ENCODE results near the gene CAMK4.
"Not testable (repeated sequence)": the region's sequence is repeated elsewhere in the genome, so short reads cannot be mapped to it uniquely, and the experiment has no call there.

The CAMK4 gene

DNA sequence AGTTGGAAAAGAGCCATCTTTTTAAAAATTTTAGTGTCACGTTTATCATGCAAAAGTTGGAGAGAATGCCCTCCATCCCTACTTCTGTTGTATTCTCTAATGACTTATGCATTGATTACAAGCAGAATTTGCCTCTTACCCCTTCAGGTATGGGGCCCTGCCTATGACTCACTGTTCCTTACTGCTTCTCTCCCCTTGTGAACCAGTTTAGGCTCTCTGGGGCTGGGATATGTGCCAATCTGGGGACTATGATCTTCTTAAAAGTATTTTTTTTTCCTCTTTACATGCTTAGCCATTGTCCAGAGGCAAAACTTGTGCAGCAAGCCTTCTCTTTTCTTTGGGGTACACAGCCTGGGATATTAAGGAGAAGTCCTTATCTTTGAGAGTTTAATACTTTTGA lies 37.4 kb downstream of the CAMK4 start:
- no peak for DNase-seq

DNA sequence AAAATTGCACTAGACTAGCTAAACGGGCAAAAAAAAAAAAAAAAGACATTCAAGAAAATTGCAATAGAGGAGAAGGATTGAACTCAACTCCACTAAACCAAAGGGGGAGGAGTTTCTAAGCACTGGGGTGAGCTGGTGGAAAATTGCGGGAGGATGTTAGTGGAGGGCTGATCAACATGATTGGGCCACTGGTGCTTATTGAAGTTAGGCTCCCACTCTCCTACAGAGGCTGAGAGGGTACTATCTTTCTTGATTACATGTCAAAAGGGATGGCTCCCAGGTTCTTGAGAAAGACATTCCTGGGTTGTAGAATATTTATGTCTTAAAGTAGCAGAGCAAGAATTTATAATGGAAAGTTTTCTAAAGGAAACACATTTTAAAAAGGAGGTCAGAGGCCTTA lies 38.0 kb downstream of the CAMK4 start:
- DNase-seq, result no peak

DNA sequence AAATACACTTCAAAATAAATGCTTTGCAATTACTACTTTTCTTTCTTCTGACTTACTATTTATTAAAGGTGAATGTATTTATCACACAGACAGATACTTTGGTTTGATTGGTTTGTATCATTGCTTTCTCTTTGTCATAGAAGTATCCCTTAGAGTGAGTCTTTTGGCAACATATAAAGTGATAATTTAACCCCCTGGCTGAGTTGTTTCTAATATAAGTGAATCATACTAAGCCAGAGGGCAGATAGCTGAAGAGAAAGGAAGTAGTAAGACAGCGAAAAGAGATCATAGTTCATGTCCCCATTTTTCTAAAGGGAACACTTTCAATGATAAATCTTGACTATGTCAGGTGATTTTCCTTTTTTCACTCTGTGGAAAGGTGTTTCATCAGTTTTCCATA lies 38.6 kb downstream of the CAMK4 start:
- no peak for DNase-seq

DNA sequence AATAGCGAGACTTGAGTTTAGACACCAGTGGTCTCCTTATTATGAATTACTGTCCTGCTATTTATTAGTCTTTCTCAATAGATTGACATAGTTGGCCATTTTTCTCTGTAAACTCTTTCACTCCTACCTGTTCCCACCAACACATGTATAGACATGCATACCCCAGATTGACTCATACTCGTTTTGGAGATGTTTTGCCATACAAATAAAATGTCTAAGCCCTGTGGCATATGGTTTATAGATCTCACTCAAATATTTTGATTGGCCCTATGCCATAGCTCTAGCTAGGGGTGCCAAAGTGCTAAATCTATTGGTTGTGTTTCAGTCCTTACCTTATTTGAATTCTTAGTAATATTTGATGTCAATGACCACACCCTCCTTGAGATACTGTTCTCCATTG lies 42.3 kb downstream of the CAMK4 start:
- DNase-seq, result no peak

DNA sequence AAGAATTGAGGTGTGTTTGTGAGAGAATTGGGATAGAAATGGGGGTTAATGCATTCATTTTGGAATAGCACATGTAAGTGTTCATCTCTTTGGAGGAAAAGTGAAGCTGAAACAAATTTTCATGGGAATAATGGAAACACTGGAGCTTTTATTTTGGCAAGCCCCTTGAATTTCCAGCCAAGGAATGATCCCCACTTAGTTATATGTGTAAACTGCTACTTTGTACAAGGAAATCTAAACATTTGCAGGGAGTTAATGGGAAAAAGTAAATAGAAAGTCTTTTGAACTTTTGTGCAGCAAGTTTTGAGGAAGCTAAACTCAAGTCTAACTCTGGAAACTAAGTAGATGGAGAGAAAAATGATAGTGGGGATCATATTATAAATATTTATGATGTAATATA lies 44.1 kb downstream of the CAMK4 start:
- DNase-seq, result no peak

DNA sequence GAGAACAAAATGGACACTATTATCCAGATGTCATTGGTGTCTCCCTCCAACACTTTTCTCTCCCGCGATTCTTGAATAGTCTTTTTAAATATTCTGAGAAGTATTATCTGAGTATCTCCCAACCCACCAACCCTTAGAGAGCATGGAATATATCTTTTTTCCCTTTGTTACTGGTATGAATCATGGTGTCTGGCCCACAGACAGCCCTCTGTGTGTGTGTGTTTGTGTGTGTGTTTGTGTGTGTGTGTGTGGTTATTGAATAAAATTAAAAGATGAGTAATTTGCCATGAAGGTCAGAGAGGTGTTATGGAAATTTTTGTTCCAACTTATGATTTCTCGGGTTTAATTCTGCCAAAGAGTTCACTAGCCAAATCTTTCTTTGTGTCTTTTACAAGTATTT lies 47.7 kb downstream of the CAMK4 start:
- DNase-seq, result no peak

DNA sequence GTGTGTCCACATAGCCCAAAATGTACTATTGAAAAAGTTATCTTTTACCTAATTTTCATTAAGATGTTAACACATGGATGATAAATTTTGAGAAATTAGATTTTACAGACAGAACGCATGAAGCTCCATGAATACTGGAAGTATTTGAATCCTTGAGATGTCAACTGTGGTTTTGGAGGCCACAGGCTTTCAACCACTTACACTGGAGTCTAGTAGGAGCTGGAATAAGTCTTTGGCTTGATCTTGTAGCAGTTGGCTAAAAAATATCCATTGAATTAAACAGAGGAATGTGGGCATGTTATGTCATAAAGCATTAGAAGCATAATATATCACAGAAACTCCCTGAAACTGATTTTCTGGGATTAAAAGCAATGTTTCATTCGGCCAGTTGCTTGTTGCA lies 52.9 kb downstream of the CAMK4 start:
- DNase-seq, result no peak

DNA sequence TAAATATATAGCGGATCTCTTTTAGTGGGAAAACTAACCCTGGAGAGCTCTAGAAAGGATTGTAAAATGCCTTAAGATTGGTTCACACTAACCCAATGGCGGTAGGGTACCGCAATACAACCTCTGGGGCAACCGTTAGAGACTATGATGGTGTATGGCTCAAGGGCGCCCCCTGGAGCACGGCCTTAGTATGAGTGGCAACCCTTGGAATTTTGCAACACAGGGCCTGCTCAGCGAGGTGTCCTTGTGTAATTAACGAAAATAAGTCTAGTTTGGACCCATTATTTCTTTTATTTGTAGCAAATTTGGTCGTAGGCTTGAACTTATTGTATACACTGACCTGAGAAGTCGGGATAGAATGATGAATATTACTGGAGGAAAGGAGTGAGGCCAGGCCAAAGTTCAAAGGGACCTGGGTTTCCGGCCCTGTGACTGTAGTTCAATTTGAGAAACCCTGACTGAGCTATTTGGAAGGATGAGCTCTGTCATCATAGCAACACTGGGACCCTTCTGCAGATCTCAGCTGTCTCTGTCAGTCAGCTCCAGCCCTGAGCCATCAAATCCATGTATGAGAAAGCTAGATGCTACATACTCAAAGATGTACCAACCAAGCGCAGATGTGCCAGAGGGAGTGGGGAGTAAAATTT lies 54.8 kb downstream of the CAMK4 start:
- peak; percentile 45 for DNase-seq

DNA sequence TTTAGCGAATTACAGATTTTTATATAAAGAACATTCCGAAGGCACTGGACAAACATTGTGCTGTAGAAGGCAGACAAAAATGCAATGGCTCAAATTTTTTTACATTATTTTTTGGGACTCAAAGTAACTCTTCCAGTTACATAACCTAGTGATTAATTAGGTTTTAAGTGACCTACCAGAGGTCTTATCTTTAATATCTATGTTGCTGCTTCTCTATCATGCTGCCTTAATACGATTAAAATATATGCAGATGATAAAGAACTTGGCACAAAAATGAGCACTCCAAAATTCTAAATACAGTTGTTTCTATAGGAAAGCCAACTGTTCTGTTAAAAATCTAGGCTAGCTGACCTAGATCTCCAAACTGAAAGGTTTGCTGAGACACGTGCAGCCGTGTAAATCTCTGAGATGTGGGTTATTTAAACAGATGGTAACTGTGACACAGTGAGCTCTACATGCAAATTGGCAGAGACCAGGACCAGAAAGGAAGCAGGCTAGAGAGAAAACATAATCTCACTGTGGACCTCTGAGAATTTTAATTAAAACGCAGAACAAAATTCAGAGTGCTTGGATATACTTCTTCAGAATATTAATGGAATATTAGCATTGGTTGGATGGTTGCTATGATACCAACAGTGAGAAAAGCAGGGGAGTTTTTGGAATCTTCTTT lies 56.2 kb downstream of the CAMK4 start:
- no peak for DNase-seq

DNA sequence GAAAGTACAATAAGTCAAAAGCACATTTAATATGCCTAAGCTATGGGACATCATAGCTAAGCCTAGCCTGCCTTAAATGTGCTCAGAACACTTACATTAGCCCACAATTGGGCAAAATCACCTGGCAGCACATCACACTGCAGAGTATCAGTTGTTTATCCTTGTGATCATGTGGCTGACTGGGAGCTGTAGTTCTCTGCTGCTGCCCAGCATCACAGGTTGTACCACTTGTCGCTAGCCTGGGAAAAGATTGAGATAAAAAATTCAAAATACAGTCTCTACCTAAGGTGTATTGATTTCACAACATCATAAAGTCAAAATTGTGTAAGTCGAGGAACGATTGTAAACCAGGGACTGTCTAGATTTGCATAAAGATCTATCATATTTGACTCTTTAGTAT lies 58.6 kb downstream of the CAMK4 start:
- DNase-seq, result no peak

DNA sequence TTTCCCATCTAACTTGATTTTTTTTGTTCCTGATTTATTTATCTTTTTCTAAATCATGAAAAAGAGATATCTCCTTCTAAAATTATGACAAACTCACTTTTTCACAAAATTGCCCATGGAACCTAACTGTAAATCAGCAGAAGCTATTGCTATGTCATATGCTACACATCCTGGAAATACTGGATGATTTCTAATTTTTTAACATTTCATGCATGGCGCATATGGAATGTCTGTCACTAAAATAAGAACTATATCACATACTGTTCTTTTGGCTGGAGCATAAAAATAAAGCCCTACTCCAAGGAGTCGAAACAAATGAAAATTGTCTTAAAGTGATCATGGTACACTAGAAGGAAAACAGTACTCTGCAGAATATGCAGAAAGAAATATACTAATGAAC lies 60.6 kb downstream of the CAMK4 start:
- DNase-seq, result no peak

DNA sequence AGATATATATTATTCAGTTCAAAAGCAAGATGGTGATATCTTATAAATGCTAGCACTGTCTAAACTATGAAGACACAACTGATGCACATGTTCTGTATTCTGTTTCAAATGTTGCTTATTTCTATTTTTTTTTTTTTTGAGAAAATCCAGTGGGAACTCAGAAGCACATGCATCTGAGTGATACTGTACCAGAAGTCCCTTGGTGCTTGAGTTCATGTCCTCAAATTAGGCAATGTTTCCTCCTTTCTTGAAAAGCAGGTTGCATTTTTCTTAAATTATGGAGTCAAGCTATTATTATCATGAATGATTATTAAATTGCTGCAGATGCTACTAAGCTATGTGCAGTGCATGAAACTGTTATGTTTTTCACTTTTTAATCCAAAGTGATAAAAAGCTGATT lies 70.4 kb downstream of the CAMK4 start:
- DNase-seq, result no peak

DNA sequence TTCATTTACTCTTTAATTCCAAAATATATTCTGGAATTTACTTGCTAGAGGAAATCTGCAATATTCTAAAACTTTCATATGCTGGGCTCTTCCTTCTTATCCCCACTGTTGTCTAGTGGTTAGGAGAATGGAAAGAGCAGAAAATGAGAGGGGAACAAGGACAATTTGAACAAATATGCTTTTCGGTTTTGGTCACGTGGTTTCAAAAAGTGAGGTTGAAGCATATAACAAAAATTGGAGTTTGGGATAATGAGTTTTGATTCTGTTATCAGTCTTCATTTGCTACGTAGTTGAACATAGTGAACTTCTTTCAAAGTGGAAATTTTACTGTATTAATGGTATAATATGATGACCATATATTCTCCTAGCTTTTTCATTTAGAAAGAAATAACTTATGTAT lies 71.5 kb downstream of the CAMK4 start:
- DNase-seq, result no peak

DNA sequence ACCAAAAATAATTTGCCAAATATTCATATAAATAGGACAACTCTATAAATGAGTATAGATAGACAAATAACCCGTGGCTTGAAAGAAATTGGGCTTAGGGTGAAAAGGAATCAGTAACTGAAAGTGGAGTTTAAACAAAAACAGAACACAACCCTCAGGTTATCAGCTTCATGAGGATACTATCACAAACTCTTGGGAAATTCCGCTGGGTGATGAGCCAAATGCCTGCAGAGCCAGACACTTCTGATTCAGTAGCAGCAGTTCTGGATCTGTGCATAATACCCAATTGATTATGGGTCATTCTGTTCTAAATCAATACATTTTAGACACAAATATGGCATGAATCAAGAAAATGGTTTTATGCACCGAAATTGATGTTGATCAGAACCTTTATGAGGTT lies 72.4 kb downstream of the CAMK4 start:
- DNase-seq, result no peak

DNA sequence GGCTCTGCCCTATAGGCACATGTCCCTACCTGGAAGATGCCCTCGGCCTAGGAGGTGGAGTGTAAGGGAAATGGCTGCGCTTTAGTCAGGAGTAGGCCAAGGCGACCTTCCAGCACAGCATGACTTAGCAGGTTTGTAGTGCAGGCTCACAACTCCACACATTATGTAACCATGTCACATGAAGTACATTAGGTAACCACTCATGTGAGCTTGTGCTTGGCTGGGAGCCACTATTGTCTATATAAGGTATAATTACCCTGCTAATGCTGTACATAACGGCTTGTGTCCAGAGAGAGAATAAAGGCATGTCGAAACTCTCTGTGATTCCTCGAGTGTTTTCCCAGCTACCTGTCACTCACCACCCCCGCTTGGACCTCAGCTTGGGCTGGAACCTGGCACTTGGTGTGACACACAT lies 74.9 kb downstream of the CAMK4 start:
- DNase-seq, result no peak

DNA sequence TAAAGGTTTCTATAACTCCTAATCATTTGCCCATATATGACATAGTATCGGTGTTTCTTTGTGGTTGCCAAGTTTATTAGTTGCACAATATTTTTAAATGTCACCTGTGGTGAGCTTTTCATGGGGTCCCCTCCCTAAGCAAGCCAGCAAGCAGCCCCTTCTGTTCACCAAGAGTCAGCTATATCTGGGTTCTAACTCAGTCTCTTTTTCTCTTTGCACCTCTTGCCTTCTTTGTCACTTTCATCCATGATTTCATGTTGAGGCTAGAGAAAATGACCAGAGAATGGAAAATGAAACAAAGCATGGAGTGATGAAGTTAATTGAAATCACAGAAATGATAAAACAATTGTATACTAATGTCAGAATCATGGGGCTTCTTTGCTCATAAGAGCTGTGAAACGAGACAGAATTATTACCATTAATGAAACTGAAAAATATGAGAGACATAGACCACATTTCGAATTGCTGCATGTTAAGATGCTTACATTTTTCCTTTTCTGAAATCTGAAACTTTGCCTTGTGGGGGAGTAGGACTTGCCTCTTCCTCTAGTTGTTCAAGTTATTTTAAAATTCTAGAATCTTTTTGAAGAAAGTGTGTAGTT lies 75.7 kb downstream of the CAMK4 start:
- no peak for DNase-seq

DNA sequence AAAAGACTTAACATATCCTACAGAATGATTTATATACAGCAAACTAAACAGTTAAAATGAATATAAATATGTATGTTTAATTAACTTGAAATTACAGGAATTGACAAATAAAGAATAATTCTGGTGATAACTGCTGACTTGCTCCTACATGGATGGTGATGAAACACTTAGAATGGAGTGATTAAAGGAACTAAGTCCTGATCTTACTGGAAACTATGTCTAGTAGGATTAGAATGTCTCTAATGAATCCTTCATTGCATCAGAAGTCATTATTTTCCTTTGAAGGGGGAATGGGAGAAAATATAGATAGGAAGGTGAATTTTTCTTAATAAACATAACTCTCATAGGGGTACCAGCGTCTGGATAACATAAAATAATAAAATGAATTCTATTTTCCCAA lies 77.1 kb downstream of the CAMK4 start:
- no peak for DNase-seq

DNA sequence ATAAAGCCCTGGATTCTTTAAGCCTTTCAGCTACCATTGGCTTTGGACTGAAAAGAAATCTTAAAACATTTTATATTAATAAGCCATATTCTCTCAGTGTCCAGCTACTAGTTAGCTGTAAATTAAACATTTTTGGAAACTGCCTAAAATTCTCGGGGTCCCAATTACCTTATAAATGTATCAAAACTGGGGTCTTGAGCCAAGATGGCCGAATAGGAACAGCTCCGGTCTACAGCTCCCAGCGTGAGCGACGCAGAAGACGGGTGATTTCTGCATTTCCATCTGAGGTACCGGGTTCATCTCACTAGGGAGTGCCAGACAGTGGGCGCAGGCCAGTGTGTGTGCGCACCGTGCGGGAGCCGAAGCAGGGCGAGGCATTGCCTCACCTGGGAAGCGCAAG lies 77.9 kb downstream of the CAMK4 start:
- not testable (repeated sequence) for DNase-seq

DNA sequence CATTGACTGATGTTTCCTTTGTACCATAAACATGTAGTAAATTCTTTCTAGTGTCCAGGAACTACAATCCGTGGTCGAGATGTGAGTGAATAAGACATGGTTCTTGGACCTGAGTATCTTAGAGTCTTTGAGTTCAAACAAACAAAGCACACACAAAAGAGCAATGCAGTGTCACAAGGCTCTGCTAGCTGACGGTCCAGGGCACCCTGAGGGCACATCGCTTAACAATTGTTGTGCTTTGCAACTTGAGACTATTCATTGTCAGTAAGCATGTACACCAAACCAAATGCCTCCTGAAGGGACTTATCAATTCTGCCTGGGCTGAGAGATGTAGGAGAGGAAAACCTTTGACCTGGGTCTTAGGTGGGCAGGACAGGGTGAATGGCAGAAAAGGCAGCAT lies 84.8 kb downstream of the CAMK4 start:
- no peak for DNase-seq

DNA sequence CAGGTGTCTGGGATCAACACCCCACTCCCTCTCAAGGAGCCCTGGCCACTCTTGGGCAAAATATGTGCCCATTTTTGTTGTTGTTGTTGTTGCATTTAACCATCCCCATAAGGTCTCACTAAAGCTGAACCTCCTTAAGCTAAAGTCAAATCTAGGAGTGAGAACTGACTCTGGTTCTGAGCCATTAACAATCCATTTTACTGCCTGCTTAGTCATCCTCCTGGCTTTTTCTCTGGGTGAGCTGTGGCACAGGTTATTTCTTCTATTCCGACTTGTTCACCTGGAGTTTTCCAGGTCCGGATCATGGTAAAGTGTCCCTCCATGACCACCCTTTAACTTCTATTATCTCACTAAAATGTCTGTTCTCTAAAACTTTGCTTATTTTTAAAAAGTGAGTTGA lies 85.2 kb downstream of the CAMK4 start:
- no peak for DNase-seq

DNA sequence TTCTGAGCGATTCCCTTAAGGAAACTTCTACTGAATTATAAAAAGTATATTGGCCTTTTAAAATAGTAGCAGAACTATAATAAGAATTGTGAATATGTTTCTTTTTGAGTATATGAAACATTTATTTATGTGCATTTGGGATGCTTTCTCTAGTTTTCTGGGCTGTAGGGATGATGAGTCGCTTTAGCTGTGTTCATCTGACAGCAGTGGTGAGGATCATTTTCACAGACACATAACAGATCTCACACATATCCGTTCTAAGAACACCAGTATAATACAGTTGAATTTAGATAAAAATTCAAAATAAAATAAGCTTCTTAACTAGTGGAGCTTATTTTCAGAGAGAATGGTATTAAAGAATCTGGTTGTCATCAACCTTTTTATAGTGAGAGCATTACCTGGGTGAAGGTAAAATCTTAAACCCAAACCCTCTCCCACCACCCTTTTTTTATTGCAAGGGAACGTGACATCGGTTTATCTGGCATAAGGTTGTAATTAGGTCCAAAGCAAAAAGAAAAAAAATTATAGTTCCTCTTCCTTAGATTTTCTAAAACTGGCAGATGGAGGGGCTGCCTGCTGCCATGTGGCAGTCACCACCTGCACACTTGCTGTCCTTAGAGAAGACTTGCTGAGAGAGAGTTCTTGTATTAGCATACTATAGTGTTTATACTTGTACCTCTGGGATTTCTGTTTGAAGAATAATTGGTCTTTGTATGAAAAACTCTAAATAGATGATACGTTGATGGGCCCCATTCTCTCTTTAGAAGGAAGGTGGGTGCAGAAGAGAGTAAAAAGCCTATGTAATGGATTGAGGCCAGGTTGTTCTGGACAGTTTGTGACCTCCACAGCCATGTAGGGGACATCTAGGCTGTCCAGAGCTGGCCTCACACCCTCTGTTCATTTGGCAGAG lies 86.8 kb downstream of the CAMK4 start:
- no peak for DNase-seq

DNA sequence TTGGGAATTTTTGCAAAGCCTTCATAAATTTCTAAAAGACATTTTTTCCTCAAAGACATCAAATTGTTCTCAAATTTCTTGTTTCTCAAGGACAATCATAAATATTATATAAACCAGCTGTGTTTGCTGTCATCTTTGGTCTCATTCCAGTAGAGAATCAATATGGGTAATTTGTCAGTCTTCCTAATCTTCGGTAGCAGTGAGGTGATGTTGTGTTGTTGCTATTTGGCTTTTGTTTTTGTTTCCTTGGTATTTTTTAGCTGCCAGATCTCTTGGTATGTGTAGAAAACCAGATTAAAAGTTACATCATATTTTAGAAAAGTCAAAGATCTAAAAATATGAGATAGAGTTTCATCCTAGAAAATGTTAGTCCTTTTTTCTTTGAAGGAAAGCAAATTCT lies 87.5 kb downstream of the CAMK4 start:
- no peak for DNase-seq

DNA sequence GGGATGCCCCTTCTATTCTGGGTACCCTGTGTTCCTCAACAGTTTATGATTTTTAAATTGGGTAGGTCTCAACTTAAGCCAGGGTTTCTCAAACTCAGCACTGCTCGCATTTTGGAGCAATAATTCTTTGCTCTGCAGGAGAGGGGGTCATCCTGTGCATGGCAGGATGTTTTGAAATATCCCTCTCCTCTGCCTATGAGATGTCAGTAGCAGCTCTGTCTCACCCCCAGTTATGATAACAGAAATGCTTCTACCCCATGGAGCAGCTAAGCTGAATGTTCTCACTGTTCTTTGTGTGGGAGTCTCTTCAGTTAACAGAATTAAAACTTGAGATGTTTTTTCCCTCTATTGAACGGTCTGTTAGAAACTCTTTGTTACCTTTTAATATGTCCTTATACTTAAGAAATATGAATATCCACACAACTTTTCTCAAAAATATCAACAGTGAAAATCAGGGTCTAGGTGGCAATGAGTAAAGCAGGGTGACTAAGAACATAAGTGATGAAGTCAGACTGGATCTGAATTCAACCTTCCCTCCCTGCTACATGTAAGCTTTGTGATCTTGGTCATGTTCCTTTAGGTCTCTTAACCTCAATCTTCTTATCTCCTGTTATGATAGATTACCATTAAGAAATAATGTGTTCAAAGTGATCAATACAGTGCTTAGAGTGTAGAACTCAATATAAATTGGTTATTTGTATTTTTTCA lies 89.0 kb downstream of the CAMK4 start:
- no peak for DNase-seq

Data from MV-4-11 (cell line).